GM19035 (cell line): ENCODE results near the gene SPATS2.

Experiments
- ATAC-seq: cut with Tn5 transposase; IDR thresholded peaks from one replicate; pipeline ENCODE4 v1.9.1; 2021; ENCODE audit not compliant: unreplicated experiment

Gene SPATS2

GRCh38 chr12:49552899-49553298 is 185.6 kb downstream of the SPATS2 start:
- no peak for ATAC-seq

- ATAC-seq: no peak
Observed at GRCh38 chr12:49553512-49554088, 186.3 kb downstream of the SPATS2 start.

DNA sequence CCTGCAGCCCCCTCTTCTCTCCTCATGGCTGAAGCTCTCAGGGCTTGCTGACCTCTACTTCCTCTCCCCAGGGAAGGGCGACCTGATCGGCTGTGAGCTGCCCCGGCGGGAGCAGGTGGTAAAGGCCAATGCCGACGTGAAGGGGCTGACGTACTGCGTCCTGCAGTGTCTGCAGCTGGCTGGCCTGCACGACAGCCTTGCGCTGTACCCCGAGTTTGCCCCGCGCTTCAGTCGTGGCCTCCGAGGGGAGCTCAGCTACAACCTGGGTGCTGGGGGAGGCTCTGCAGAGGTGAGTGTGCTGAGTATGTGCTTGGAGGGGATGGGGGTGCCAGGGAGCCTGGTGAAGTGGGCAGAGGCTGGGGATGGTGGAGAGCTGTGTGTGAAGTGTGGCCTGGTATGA is 187.0 kb downstream of the SPATS2 start:
- no peak for ATAC-seq

DNA sequence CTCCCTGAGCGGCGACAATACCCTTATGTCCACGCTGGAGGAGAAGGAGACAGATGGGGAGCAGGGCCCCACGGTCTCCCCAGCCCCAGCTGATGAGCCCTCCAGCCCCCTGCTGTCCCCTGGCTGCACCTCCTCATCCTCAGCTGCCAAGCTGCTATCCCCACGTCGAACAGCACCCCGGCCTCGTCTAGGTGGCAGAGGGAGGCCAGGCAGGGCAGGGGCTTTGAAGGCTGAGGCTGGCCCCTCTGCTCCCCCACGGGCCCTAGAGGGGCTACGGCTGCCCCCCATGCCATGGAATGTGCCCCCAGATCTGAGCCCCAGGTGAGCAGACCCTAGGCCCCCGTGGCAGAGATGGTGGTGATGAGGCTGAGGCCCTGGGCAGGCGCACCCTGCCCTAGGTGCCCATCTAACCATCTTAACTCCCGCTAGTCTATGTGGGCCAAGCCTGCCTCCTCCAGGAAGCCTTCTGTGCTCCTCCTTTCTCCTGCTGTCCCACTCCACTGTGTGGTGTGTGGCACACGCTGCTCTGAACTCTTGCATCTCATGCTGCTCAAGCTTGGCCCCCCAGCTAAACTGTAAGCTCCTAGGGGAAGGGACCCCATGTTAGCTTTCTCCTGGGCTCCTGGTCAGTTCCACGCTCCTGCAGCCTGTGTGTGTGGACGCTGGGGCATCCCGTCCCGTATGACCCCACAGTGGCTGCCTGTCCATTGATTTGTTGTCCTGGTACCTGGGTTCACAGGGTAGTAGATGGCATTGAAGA is 188.5 kb downstream of the SPATS2 start:
- no peak for ATAC-seq

GRCh38 chr12:49556391-49557186 is 189.3 kb downstream of the SPATS2 start:
- ATAC-seq: no peak

DNA sequence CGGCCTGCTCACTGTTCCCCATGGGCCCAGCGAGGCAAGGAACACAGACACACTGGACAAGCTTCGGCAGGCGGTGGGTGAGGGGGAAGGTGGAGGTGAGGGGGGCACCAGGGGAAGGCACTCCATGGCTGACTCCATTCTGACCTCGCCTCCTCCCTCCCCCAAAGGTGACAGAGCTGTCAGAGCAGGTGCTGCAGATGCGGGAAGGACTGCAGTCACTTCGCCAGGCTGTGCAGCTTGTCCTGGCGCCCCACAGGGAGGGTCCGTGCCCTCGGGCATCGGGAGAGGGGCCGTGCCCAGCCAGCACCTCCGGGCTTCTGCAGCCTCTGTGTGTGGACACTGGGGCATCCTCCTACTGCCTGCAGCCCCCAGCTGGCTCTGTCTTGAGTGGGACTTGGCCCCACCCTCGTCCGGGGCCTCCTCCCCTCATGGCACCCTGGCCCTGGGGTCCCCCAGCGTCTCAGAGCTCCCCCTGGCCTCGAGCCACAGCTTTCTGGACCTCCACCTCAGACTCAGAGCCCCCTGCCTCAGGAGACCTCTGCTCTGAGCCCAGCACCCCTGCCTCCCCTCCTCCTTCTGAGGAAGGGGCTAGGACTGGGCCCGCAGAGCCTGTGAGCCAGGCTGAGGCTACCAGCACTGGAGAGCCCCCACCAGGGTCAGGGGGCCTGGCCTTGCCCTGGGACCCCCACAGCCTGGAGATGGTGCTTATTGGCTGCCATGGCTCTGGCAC is 190.1 kb downstream of the SPATS2 start:
- ATAC-seq: no peak

GRCh38 chr12:49557917-49558215 is 190.6 kb downstream of the SPATS2 start:
- no peak for ATAC-seq

- no peak for ATAC-seq
Observed at GRCh38 chr12:49558526-49558925, 191.3 kb downstream of the SPATS2 start.

DNA sequence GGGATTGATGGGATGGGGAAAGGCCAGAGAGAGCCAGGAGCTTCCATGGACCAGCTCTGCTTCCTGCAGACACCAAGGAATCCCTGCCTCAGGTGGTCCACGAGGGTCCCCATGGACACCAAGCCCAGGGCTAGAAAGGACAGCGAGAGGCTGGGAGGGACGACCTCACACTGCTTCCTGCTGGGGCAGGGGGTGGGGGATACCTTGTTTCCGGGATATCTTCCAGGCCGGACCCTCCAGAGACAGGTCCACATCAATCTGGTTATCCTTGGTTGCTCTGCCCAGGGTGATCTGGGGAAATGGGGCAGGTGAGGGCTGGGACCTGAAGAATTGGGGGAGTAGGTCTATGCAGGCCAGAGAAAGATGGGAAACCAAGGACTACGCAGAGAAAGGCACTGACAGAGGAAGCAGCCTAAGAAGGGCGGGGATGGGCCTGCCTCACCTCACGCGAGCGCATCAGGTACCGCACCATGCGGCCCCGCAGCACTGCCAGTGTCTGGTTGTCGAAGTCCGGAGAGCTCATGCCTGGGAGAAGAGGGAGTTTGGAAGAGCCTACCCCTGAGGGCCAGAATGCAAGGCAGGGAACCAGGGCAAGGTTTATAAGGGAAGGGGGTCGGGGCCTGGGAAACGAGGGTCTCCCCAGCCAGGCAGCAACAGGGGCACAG is 191.9 kb downstream of the SPATS2 start:
- no peak for ATAC-seq

GRCh38 chr12:49560695-49561094 is 193.4 kb downstream of the SPATS2 start:
- ATAC-seq: no peak

DNA sequence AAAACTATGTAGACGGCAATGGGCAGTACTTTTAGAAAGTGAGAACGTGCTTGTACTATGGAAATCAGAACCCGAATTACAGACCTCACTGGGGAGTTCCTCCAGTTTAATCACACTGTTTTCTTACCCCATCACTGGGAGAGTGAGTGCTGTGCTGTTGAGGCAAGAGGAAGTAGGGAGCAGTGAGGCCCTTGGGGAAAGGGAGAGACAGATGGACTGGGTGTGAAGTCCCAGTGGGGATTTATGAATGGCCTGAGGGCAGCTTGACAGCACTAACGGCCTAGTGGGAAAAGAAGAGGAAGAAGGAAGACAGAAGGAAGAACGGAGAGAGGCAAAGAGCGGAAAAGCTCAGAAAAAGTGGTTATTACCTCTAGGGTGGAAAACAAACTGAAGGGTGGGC is 195.0 kb downstream of the SPATS2 start:
- no peak for ATAC-seq

- ATAC-seq: no peak
Observed at GRCh38 chr12:49562831-49563230, 195.6 kb downstream of the SPATS2 start.

- no peak for ATAC-seq
Observed at GRCh38 chr12:49563951-49564685, 196.9 kb downstream of the SPATS2 start.

- no peak for ATAC-seq
Observed at GRCh38 chr12:49564686-49565405, 197.6 kb downstream of the SPATS2 start.

- ATAC-seq: no peak
Observed at GRCh38 chr12:49565406-49566265, 198.4 kb downstream of the SPATS2 start.

DNA sequence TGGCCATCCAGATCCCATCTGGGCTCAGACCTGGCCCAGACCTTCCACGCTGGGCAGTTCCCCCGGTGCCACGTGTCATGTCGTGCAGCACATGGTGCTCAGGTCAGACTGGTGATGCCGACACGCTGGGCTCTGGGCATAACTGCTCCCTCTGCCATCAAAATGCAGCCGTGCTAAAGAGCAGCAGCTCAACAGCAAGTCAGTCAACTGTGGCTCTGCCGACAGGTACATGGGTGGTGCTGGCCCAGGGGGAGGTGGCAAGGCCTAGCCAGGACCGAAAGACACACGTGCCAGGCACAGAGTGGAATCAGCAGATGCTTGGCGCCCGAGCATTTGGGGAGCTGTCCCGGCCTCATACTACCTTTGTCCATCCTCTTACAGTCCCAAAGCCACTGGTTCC is 199.1 kb downstream of the SPATS2 start:
- ATAC-seq: no peak

DNA sequence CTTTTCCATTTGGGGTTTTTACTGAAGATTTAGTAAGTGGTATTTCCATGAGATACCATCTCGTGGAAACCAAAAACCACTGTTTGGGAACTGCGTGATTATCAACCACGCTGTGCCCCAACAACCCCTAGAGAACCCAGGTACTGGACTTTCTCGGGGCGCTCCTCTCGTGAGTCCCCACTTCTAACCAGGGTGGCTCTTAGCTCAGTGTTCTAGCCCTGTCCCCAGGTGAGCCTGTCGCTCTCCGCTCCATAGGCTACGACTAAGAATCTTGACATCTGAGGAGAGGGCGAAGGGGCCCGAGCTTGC is 200.0 kb downstream of the SPATS2 start:
- peak; percentile 16 for ATAC-seq

DNA sequence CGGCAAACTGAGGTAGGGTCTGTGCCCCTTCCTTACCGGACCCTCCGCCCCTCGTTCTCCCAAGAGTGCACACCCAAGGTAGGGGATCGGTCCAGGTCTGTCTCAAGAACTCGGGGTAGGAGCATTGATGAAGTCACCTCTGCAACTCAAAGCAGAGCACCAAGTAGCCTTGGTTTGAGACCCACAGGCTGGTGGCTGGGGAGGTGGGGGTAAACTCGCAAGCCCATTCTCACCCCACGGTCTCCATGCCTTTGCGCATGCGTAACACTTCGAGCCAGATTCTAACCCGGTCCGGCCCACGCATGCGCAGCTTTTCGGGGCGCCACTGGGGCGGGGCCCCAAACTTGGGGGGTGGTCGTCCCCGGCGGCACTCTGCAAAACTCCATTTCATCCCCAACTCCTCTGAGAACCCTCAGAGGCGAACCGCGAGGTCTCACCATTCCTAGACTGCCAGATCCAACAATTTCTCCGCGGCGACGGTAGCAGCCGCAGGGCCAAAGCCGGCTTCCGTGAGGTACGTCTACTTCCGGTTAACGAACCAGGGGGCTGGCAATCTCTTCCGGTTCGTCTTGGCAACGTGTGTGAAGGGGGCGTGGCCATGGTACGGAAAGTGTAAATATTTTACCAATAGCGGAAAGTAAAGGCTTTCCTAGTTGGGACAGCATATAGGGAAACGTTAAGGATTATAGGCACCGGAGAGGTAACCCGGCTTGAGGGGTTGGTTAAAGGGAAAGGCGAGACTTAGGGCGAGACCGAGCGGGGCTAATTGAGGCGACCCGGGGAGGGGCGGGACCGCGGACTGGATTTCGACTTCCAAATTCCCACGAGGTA is 200.6 kb downstream of the SPATS2 start, which contains the start of gene MCRS1:
MCRS1 (minus strand) TSS at position 532 of the 831 bp plus-strand sequence. CDS start 1,411 bp downstream, outside the sequence.
- ATAC-seq: peak; percentile 85
